Superior temporal gyrus (tissue), 1 donor: ENCODE data around the gene BABAM2.

ENCODE experiments used
- DNase-seq: peaks from one replicate; pipeline ENCODE4 v3.0.0-alpha.2; 2016; ENCODE audit errors: extremely low spot score

BABAM2 gene

DNA sequence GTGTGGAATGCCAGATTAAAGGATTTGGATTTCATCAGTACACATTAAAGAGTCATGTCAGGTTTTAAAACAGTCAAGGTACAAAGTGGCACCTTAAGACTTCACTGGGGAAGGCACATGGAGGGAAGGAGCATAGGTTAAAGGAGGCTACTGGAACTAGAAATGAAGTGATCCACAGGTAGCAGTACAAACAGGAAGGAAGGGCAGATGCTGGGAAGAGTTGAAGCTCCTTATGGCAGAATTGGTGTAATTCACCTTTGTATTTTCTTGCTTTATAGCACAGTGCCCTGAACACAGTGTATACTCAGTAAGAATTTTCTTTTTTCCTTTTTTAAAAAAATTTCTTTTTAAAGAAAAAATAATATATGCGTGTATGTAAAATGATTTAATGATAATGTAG is 177.1 kb downstream of the BABAM2 start:
- no peak for DNase-seq

DNA sequence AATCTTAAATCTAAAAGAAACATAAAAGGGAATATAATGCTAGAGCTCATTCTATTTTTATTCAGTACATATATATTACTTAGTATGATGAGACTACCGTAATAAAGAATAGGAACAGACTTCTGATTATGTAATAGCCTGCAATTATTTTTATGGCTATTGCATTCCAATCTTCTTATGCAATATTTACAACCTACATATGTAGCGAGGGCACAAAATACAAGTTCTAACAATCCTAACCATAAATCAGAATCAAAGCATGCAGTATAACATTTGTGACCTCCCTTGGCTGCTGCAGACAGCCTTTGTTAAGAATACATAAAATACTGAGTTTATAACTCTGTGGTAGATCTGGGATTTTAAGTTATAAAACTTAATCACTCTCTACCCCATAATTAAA is 177.6 kb downstream of the BABAM2 start:
- DNase-seq = no peak

DNA sequence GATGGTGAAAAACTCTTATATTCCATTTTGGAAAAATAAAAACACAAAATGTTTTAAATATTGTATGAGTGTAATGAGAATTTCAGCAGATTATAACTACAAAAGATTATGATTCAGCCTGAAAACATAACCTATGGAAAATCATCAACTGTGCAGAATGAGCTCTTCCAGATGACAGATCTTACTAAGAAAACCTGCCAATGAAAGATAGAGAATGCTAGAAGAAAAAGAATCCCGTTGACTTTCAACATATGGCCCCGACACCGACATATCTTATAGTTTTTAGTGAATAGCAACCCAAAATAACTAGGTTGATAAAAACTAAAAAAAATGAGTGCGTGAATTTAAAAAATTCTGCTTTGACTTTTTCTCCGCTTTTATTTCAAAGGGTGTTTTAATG is 178.0 kb downstream of the BABAM2 start:
- no peak for DNase-seq

DNA sequence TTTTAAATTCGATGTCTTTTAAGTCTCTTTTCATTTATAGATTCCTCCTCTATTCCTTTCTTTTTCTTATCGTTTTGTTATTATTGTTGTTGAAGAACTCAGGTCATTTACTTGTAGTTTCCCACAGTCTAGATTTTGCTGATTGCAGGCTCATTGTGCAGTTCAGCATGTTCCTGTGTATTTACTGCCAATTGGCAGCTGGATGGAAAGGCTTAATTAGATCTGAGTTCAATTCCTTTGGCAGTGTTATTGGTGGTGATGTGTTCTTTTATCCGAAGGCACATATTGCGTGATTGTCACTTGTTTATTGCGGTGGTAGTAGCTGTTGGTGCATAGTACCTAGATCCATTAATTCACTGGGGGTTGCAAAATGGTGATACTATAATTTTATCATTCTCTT is 180.7 kb downstream of the BABAM2 start:
- DNase-seq = peak; percentile 35

DNA sequence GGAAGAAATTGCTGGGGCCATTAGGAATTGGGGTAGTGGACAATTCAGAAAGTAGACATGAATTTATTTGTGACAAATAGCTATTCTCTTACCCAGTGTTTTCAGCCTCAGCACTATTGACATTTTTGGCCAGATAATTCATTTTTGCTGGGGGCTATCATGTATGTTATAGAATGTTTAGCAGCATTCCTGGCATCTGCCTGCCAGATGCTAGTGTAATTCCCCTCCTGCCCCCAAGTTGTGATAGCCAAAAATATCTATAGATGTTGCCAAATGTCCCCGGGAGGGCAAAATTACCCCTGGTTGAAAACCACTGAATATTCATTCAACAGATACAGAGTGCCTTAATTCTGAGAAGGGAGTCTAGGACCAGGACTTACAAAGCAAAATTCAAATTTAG is 183.6 kb downstream of the BABAM2 start:
- no peak for DNase-seq

DNA sequence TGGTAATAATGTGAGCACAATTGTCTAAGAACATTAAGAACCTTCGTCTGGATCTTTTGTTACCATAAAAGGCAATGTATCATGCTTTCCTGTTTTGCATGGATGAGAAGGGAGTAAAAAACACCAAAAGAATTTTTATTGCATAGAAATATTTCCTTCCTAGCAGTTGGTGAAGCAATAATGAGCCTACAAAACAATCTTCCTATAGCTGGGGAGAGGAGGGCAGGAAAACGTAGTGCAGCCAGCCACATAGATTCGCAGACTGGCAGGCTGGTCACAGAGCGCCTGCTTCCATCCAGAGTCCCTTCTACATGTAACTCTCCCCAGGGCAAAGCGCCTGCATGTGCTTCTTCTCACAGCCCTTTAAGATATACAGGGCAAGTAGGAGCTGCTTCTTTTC is 190.4 kb downstream of the BABAM2 start:
- DNase-seq = peak; percentile 44

DNA sequence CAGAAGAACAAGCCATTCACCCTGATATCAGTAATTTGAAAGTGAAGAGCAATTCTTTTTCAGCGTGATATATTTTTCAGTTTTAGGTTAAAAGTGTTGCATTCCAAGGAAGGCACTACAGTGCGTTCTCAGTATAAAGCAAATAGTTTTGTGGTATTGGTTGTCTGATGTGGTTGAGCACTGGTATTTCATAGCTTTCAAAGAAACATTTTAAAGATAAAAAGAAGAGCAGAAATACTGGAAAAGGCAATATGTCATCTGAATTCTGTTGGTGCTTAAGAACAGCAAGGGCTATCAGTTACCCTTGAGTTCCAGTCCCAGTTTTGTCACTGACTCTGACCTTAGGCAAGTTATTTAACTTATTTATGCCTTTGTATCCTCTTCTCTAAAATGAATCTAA is 191.6 kb downstream of the BABAM2 start:
- no peak for DNase-seq

DNA sequence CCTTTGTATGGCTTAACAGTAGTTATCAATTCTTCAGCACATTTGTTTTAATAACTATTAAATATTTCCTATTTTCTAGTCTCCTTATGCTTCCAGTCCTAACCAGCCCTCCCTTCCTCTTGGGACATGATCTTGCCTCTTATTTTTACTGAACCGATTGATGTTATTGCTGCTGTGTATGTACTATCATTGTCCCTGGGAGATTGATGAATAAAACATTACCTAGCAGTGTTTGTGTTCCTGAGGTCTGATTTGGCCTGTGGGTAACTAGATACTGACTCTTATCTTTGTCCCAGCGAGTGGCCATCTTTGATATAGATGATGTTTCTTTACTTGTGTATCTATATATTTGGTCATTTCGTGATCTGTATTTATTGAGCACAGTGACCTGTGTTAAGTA is 192.9 kb downstream of the BABAM2 start:
- DNase-seq = no peak

DNA sequence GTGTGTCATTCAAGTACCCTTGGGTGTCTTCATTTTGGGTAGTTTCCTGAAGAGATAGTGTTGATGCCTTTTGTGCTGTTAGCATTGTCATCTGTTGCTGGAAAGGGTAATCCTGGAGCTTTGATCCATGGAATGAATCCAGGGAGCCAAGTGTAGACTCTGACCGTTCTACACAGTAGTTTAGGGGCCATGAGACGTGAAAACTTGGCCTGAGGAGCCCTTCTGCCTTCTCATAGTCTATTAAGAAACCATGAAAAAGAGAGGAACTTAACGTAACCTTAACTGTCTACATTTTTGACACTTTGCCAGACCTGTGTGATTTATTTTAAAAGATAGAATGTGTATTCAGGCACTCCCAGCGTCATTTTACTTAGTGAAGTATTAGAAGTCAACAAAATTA is 194.0 kb downstream of the BABAM2 start:
- DNase-seq = no peak

DNA sequence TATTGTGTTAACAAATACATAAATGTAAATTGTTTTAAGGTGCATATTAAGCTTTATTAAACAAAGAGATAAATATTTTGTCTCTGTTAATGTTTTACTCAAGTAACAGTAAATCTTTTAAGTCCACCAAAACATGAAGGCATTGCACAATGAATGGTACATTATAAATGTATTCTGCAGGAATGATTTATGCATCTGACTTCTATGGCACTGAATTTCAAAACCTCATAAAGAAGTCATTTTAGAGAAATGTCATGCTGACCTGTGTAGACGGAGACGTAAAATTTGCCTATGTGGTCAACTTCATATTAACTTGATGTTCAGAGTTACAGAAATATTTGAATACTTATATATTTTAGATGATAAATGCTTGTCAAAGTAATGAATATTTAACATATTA is 194.7 kb downstream of the BABAM2 start:
- DNase-seq = no peak

DNA sequence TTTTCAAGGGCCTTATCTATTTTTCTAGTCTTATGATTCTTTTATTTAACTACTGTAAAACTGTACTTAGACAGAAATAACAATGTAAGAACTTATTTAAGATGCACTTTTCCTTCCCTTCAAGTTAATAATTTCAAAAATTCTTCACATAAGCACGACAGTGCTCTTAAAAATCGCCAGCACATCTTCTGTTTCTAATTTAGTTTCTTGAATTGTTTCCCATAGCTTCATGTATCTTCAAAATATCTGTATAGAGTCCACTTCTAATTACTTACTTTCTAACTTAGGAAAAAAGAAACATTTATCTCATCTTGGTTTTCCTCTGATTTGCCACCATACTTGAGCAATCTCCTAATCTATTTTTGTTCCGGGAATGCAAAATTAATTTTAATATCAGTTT is 196.1 kb downstream of the BABAM2 start:
- no peak for DNase-seq

DNA sequence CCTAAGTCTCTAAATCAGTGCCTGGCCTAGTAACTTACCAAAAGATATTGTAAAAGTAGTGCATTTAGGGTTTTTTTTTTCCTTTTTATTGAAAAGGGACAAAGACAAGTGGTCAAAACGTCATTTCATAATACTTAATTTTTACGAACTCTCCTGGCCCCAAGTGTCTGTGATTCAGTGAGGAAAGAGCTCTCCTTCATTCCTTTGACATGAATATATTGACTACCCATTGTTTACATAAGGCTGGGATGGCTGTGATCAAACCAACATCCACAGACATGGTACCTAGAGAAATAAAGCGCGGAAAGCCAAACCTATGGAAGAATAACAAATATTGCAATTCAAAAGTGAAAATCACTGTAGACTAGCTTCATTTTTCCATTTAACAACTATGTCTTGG is 198.4 kb downstream of the BABAM2 start:
- DNase-seq = no peak

DNA sequence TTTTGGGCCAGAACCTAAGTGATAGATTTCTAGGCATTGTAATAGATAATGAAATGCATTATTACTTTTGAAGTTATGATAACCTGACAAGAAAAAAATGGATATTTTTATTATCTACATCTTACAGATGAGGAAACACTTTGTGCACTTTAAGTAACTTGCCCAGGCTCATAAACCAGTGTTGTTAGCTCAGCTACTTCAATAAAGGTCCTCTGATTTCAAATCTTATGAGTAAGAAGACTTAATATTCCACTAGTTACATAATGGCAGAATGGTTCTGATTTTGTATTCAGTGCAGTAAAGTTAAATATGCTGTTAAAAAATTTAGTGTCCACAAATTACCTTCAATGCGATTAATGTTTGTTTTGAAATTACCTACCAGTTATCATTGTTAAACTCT is 199.0 kb downstream of the BABAM2 start:
- no peak for DNase-seq

DNA sequence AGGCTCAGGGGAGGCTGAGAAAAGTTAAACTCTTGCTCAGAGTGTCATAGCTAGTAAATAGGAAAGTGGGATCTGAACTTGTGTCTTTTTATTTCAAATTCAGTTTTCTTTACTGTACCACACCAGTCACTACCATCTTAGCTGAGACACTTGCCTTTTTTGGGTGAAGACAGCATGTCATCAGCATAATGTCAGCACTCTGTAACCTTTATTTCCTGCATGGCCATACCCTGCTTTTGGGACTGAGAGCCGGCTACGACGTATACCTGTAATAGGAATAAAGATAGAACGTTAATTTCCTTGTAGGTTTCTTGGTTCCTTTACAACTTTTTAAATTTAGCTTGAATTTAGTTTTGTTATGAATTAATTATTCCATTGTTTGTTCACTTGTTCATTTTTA is 202.8 kb downstream of the BABAM2 start:
- DNase-seq = no peak

DNA sequence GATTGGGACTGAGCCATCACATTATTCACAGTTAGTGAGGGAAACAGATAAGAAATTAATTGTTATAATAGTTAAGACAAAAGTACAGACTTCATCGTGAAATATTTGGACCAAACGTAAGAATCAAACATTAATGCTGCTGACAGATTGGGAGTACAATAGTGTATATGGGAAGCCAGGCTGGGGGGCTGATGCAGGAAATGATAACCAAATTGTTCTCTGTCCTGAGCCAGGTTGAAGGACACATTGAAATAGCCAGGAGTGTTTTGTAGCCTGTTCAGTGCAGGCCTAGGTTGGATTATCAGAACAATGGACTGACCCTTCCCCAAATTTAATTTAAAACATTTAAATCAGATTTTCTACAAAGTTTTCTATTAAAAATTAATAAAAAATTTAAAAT is 203.2 kb downstream of the BABAM2 start:
- DNase-seq = no peak

DNA sequence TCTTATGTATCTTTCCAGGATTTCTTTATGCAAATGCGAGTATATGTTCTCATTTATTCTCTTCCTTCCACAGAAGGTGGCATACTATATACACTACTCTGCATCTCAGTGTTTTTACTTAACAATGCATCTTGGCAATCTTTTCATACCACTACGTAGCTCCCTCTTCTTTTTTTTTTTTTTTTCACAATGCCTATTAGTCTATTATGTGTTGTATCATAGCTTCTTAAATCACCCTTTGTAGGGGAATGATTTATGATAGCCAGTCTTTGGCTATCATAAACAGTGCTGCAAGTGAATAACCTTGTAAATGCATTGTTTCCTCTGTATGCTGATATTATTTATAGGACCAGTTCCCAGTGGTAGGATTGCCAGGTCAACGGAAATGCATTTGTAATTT is 204.2 kb downstream of the BABAM2 start:
- DNase-seq = no peak

DNA sequence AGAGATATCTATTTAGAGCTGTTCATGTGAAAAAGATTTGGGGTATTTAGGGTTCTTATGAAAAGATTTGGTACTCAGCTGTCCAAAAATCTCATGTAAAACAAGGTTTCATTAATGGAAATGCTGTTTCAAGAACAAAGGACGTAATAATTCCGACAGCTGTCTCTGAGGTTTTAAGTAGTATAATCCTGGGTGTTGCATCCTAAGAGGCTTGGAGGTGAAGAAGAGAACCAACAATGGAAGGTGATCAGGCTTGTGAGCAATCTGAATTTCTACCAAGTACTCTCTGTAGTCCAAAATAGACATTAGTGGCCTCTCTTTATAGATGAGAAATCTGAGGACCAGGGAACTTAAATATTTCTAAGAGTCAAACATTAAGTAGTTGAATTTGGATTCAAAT is 205.1 kb downstream of the BABAM2 start:
- DNase-seq = no peak

DNA sequence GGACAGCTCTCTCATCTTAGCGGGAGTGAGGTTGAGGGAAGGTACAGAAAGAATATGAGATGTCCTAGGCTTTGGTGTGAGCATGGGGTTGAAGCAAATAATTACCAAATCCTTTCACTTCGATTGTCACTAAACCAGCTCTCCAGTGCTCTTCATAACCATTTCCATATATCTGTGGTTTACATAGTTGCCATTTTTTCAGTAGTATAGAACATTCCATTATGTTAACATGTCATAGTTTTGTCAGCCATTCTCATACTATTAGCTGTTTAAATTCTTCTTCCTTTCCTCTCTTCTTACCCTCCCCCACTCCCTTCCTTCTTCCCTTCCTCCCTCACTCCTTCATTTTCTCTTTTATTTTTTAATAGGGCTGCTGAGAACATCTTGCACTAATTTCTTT is 205.9 kb downstream of the BABAM2 start:
- DNase-seq = no peak

DNA sequence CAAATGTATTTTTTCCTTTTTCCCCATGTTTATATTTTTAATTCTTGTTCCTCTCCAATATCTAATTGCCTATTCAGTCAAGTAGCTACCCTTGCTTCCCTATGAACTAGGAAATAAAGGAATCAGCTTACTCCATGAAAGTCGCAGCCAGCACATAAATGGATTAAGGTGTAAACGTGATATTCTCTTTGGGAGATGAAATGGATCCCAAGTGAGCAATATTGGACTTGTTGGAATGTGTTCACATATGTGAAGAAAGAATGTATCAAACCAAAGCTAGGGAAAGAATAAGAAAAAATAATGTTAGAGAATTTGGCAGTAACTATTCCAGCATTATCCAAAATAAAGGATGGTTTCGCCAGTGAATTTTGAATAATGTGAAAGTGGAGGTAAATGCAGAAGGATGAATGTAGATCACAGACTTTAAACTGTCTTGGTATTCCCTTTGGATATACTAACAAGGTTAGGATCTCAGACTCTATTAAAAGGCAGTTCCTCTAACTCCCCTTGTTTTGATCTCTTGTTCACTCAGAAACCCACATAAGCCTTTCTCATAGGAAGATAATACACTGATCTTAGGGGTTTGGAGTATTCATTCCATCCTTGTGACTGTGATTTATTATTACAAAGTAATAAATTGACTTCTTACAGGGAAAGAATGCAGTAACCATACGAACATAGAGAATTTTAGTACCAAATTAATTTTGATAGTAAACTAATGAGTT is 208.1 kb downstream of the BABAM2 start:
- DNase-seq = no peak

DNA sequence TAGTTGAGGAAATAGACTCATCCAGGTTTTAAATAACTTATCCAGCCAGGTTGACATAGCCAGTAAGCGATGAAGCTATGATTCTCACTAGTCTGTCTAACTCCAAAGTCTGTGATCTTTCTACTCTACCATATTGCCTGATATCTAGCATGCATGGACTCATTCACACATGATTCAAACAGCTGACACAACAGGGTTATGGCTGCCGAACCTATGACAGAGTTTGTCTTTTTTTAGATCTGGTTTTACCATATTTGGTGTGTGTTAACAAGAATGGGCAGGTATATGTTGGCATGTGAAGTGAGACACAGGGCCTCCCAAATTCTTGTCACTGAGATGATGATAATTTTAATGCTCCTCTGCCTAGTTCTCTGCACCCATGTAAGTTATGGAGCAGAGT is 210.6 kb downstream of the BABAM2 start:
- DNase-seq = no peak

DNA sequence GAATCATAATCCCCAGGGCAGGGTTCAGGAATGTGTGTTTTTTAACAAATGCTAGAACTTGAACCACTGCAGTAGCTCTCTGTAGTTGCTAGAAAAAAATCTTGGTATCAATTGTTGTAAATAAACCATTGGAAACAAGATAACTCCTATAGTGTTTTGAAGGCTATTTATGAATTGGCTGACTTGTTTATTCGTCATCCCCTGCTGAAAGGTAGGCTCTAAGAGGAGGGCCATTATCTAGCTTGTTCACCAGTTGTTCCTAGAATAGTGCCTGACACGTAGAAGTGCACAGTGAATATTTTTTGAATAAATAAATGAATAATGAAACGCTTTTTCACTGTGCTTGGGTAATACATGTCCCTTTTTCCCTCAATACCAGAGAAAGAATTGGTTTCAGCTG is 211.4 kb downstream of the BABAM2 start:
- DNase-seq = no peak

DNA sequence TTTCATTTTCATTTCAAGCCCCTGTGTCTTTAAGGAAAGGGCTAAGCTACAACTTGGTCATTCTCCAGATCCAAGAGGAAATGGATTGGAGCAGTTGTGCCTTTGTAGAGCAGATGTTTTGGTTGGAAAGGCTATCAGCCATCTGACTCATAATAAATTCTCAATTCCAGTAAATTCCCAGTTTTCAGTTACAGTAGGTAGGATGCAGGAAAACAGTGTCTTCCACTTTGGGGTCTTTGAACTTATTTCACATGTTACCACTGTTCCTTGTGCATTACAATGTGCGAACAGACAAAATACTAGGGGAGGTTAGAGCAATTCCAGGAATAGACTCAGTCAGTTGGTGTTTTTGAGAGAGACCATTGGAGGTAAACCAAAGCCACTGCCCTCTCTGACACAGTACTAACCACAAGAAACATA is 211.9 kb downstream of the BABAM2 start:
- DNase-seq = no peak

DNA sequence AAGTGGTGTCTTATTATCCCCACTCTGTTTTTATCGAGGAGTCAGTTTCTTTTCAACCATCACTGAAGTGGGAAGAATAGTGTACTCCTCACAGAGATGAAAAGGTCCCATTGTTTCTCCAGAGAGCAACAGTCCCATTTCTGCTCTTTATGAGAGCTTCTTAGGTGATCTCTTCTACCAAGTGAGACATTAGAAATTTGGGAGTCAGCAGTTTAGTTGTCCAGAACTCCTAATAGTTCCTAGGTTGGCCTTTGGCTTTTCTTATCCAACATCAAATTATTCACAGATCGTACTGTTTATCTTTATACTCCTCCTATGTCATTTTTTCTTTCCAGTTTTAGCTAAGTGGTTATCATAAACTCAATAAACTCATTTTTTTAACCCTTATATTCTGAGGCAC is 213.1 kb downstream of the BABAM2 start:
- no peak for DNase-seq

DNA sequence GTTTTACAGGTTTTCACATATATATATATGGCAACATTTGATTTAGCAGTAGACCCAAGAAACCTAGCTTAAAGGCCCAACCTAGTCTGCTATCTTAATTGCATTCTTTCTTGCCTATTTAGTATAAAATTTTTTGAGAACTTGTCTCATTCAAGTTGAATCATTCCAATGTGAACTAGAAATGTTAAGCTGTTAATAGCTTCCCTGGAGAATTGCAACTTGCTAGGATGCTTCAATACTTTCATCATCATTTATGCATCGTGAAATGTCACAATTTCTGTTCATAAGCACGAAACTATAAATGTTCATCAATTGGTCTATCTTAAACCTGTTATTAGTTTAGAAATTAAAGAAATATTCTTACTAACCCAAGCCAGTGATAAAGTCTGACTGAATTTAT is 217.6 kb downstream of the BABAM2 start:
- DNase-seq = no peak
